Neuronal stem cell (in vitro differentiated cells): ENCODE results near the gene ARMC12. TPM values are rescaled to one million over a fixed set of nuclear protein-coding genes. Genes with fewer than 3 reads are reported as not detected.

Source experiments
- DNase-seq: peaks from one replicate; pipeline ENCODE4 v3.0.0-alpha.2; 2013; ENCODE audit warnings: low spot score
- H2AFZ ChIP-seq: one replicate; pipeline ENCODE4 v1.6.1; 2013; ENCODE audit warnings: mild to moderate bottlenecking, low read length, inconsistent platforms
- H2AK5ac ChIP-seq: 2 replicates; pipeline ENCODE4 v1.6.1; 2013; ENCODE audit warnings: low read depth, mild to moderate bottlenecking, inconsistent platforms, low read length, moderate library complexity, mixed read lengths
- H2BK120ac ChIP-seq: 2 replicates; pipeline ENCODE4 v1.6.1; 2013; ENCODE audit warnings: low read depth, mild to moderate bottlenecking, inconsistent platforms, low read length, moderate library complexity, mixed read lengths
- H2BK12ac ChIP-seq: one replicate; pipeline ENCODE4 v1.6.1; 2013; ENCODE audit warnings: low read length, inconsistent platforms
- H2BK15ac ChIP-seq: 2 replicates; pipeline ENCODE4 v1.6.1; 2013; ENCODE audit warnings: mild to moderate bottlenecking, low read length, inconsistent platforms, mixed read lengths
- H2BK5ac ChIP-seq: one replicate; pipeline ENCODE4 v1.6.1; 2013; ENCODE audit warnings: inconsistent platforms, mild to moderate bottlenecking, low read length, moderate library complexity
- H3K14ac ChIP-seq: one replicate; pipeline ENCODE4 v1.6.1; 2013; ENCODE audit warnings: low read length, inconsistent platforms
- H3K18ac ChIP-seq: 2 replicates; pipeline ENCODE4 v1.6.1; 2013; ENCODE audit warnings: low read length, inconsistent platforms
- H3K23ac ChIP-seq: 2 replicates; pipeline ENCODE4 v1.6.1; 2013; ENCODE audit warnings: low read depth, mild to moderate bottlenecking, mixed read lengths, low read length, inconsistent platforms; ENCODE audit not compliant: poor library complexity
- H3K27ac ChIP-seq: replicated peaks from 3 replicates; pipeline ENCODE4 v1.5.1; 2013; ENCODE audit warnings: low read length, inconsistent platforms
- H3K27me3 ChIP-seq, 3 experiments: 2 replicates each; pipeline ENCODE4 v1.6.1; 2013; ENCODE audit warnings: low read length in 3 of 3, mild to moderate bottlenecking in 2 of 3, inconsistent platforms in 1 of 3, low read depth in 1 of 3, mixed read lengths in 1 of 3, moderate library complexity in 1 of 3; ENCODE audit not compliant: control insufficient read depth in 3 of 3, insufficient read depth in 3 of 3
- H3K36me3 ChIP-seq, 2 donors: replicated peaks in 1 of 2; 2 replicates each; pipeline ENCODE4 v1.6.1; 2013; ENCODE audit warnings: low read length in 2 of 2; ENCODE audit not compliant: control insufficient read depth in 2 of 2, insufficient read depth in 2 of 2
- H3K4ac ChIP-seq: 2 replicates; pipeline ENCODE4 v1.6.1; 2013; ENCODE audit warnings: inconsistent platforms, mild to moderate bottlenecking, low read length, moderate library complexity
- H3K4me1 ChIP-seq, 2 donors: 1 replicate in 1 of 2; 2 replicates in 1 of 2; pipeline ENCODE4 v1.6.1; 2013; ENCODE audit warnings: low read length in 2 of 2, low read depth in 1 of 2; ENCODE audit not compliant: control insufficient read depth in 2 of 2, insufficient read depth in 1 of 2
- H3K4me2 ChIP-seq: one replicate; pipeline ENCODE4 v1.6.1; 2013; ENCODE audit warnings: mild to moderate bottlenecking, low read length, inconsistent platforms; ENCODE audit not compliant: insufficient read depth, poor library complexity, severe bottlenecking
- H3K4me3 ChIP-seq, 2 donors: 2 replicates each; pipeline ENCODE4 v1.5.1; 2013; ENCODE audit warnings: low read length in 2 of 2, mild to moderate bottlenecking in 2 of 2, inconsistent platforms in 1 of 2, moderate library complexity in 1 of 2
- H3K79me1 ChIP-seq: one replicate; pipeline ENCODE4 v1.6.1; 2013; ENCODE audit warnings: low read depth, mild to moderate bottlenecking, inconsistent platforms, low read length, moderate library complexity
- H3K9ac ChIP-seq: one replicate; pipeline ENCODE4 v1.6.1; 2013; ENCODE audit warnings: mild to moderate bottlenecking, low read depth, low read length, inconsistent platforms; ENCODE audit not compliant: poor library complexity
- H3K9me3 ChIP-seq, 2 donors: replicated peaks in 1 of 2; 2 replicates each; pipeline versions ENCODE3 to v1.6.1; 2013; ENCODE audit warnings: low read length in 2 of 2, mild to moderate bottlenecking in 2 of 2, inconsistent platforms in 1 of 2, low read depth in 1 of 2, mixed read lengths in 1 of 2, moderate library complexity in 1 of 2; ENCODE audit not compliant: control insufficient read depth in 2 of 2, insufficient read depth in 1 of 2
- H4K8ac ChIP-seq: one replicate; pipeline ENCODE4 v1.6.1; 2013; ENCODE audit warnings: low read depth, mild to moderate bottlenecking, inconsistent platforms, low read length, moderate library complexity
- H4K91ac ChIP-seq: one replicate; pipeline ENCODE4 v1.6.1; 2013; ENCODE audit warnings: low read length, low read depth, mild to moderate bottlenecking, inconsistent platforms; ENCODE audit not compliant: poor library complexity
- WGBS, 2 donors: extraction: QIAGEN DNeasy Blood & Tissue Kit; methylation state at CpG; one replicate each; pipeline ENCODE4 v1.1.7; 2013; ENCODE audit warnings: missing lambda C conversion rate in 2 of 2, mixed read lengths in 1 of 2; ENCODE audit not compliant: insufficient read length in 2 of 2, insufficient replicate concordance in 1 of 2; ENCODE audit errors: extremely low coverage in 2 of 2; 5-methylcytosine and 5-hydroxymethylcytosine counted together
- polyA plus RNA-seq, 2 experiments: library from polyadenylated mRNA; stranded (reverse); fragments of 200-250 nt; gene quantifications; one replicate each; pipeline ENCODE4 v1.2.3, GENCODE V29; 2013

The ARMC12 gene
- 1.7 TPM for polyA plus RNA-seq (2013, experiment 1 of 2)
- polyA plus RNA-seq (2013, experiment 2 of 2): 2.0 TPM

GRCh38 chr6:35736982-35737412 lies at the start of gene ARMC12:
ARMC12 (plus strand) TSS chr6:35737032; CDS start chr6:35737109, 77 bp downstream.
- Histone ChIP-seq H3K9ac (no peak within 1 kb of the TSS), H2AFZ (peak within 1 kb of the TSS; percentile 81), H3K4me3 (no peak within 1 kb of the TSS), H3K36me3 (no peaks in the 10 kb centered on the region), H4K91ac (peak within 1 kb of the TSS; percentile 89), H3K14ac (no peak within 1 kb of the TSS), H2BK120ac (peak within 1 kb of the TSS; percentile 95), H3K23ac (peak within 1 kb of the TSS; percentile 56), H3K4ac (peak within 1 kb of the TSS; percentile 68), H2AK5ac (peak within 1 kb of the TSS; percentile 93), H2BK5ac (no peak within 1 kb of the TSS), H3K27ac (no peak within 1 kb of the TSS), H2BK12ac (peak within 1 kb of the TSS; percentile 92), H3K27me3 (no peaks in the 10 kb centered on the region), H3K4me2 (no peak within 1 kb of the TSS), H3K18ac (peak within 1 kb of the TSS; percentile 98), H3K9me3 (no peaks in the 10 kb centered on the region), H3K79me1 (no peaks in the 10 kb centered on the region), H3K4me1 (peaks cover 31 to 39% of the 10 kb centered on the region in 2 donors), H4K8ac (no peak within 1 kb of the TSS), H2BK15ac (peak within 1 kb of the TSS; percentile 100)
- no CpG with 5 or more reads among the region's 10 CpGs for WGBS, 2 donors
- no peak for DNase-seq

GRCh38 chr6:35687658-35688604 lies 48.9 kb upstream of the ARMC12 start:
- peak; percentile 45 for DNase-seq
- Histone ChIP-seq H3K14ac (peak overlapping the region; percentile 89), H3K4ac (no peak overlapping the region), H2BK15ac (no peak overlapping the region), H2BK12ac (peak overlapping the region; percentile 58), H3K36me3 (peaks cover 0 to 22% of the 10 kb centered on the region in 2 donors), H2BK5ac (peak overlapping the region; percentile 53), H4K91ac (no peak overlapping the region), H3K4me3 (peak overlapping the region; percentile 61 to 98), H3K27ac (peak overlapping the region; percentile 68), H3K23ac (peak overlapping the region; percentile 65), H3K9ac (peak overlapping the region; percentile 88), H3K79me1 (peaks cover 5% of the 10 kb centered on the region), H2AK5ac (peak overlapping the region; percentile 28), H3K4me1 (peaks cover 4 to 11% of the 10 kb centered on the region in 2 donors), H2AFZ (peak overlapping the region; percentile 85), H4K8ac (peak overlapping the region; percentile 17), H3K9me3 (peaks cover 0 to 4% of the 10 kb centered on the region in 2 donors), H3K27me3 (no peaks in the 10 kb centered on the region), H2BK120ac (no peak overlapping the region), H3K18ac (peak overlapping the region; percentile 92), H3K4me2 (peak overlapping the region; percentile 69)
- WGBS, 2 donors: no CpG with 5 or more reads among the region's 100 CpGs

GRCh38 chr6:35688605-35689322 lies 48.1 kb upstream of the ARMC12 start, which contains the start of gene FKBP5:
FKBP5 (minus strand) TSS chr6:35688915; CDS start chr6:35642824, 46,091 bp downstream.
- Histone ChIP-seq H2BK5ac (peak within 1 kb of the TSS; percentile 53), H3K27ac (peak within 1 kb of the TSS; percentile 68), H3K36me3 (peaks cover 0 to 14% of the 10 kb centered on the region in 2 donors), H2AK5ac (peak within 1 kb of the TSS; percentile 28), H3K4me3 (peak within 1 kb of the TSS; percentile 61 to 98), H3K79me1 (peaks cover 5% of the 10 kb centered on the region), H3K9me3 (peaks cover 0 to 4% of the 10 kb centered on the region in 2 donors), H4K91ac (no peak within 1 kb of the TSS), H2BK15ac (no peak within 1 kb of the TSS), H2AFZ (peak within 1 kb of the TSS; percentile 88), H3K23ac (peak within 1 kb of the TSS; percentile 65), H4K8ac (peak within 1 kb of the TSS; percentile 92), H2BK12ac (peak within 1 kb of the TSS; percentile 58), H3K4ac (no peak within 1 kb of the TSS), H3K9ac (peak within 1 kb of the TSS; percentile 88), H3K18ac (peak within 1 kb of the TSS; percentile 92), H3K4me1 (peaks cover 4 to 11% of the 10 kb centered on the region in 2 donors), H3K4me2 (peak within 1 kb of the TSS; percentile 69), H3K14ac (peak within 1 kb of the TSS; percentile 89), H3K27me3 (no peaks in the 10 kb centered on the region), H2BK120ac (no peak within 1 kb of the TSS)
- WGBS, 2 donors: no CpG with 5 or more reads among the region's 80 CpGs
- DNase-seq: peak; percentile 86
